Brain microvascular endothelial cell (primary cell): ENCODE measurements around the gene DEPDC5.
A peak's percentile ranks its signal among the peaks of the same experiment; 100 is the strongest.

Experiments
- DNase-seq: peaks from one replicate; pipeline ENCODE4 v3.0.0-alpha.2; 2020
- H3K27ac ChIP-seq: fragments of 250-450 bp; sonication (Bioruptor Pico); 2 replicates; pipeline ENCODE4 v1.5.1; 2020; ENCODE audit warnings: mild to moderate bottlenecking, moderate library complexity
- H3K27me3 ChIP-seq: fragments of 250-450 bp; sonication (Bioruptor Pico); replicated peaks from 2 replicates; pipeline ENCODE4 v1.5.1; 2020; ENCODE audit warnings: mild to moderate bottlenecking
- H3K36me3 ChIP-seq: fragments of 250-450 bp; sonication (Bioruptor Pico); replicated peaks from 2 replicates; pipeline ENCODE4 v1.5.1; 2020; ENCODE audit warnings: mild to moderate bottlenecking
- H3K4me3 ChIP-seq: 2 replicates; pipeline ENCODE4 v1.5.1; 2011; ENCODE audit warnings: low read depth, mild to moderate bottlenecking, control low read depth, low read length, moderate library complexity
- CTCF ChIP-seq: IDR thresholded peaks from 2 replicates; pipeline ENCODE4 v1.5.1; 2011; ENCODE audit warnings: low read depth, mild to moderate bottlenecking, moderate library complexity, low read length, control low read depth, inconsistent platforms; ENCODE audit errors: missing control alignments
- in situ Hi-C: cut with HindIII; loops from 2 replicates; pipeline ENCODE4 v1.10.0; 2017; ENCODE audit warnings: low sequenced_read_pairs, low pct_ligation_motif_present

The DEPDC5 gene

GRCh38 chr22:31937341-31937740, 183.5 kb downstream of the DEPDC5 start:
- DNase-seq: no peak
- no peak overlapping the region for H3K27ac ChIP-seq
- in situ Hi-C loops: no loop called here
- no peak for TF ChIP-seq CTCF
- no peak overlapping the region for H3K4me3 ChIP-seq
- H3K27me3 ChIP-seq: no peaks in the 10 kb centered on the region
- no peaks in the 10 kb centered on the region for H3K36me3 ChIP-seq

- in situ Hi-C loops: no loop called here
- no peaks in the 10 kb centered on the region for H3K27me3 ChIP-seq
- no peaks in the 10 kb centered on the region for H3K36me3 ChIP-seq
- no peak overlapping the region for H3K4me3 ChIP-seq
- DNase-seq: no peak
- H3K27ac ChIP-seq: no peak overlapping the region
- TF ChIP-seq CTCF: no peak
These were observed 184.5 kb downstream of the DEPDC5 start for GRCh38 chr22:31938296-31938695.

GRCh38 chr22:31940506-31940905, 186.7 kb downstream of the DEPDC5 start:
- no peak for DNase-seq
- H3K27me3 ChIP-seq: no peaks in the 10 kb centered on the region
- in situ Hi-C loops: no loop called here
- H3K27ac ChIP-seq: no peak overlapping the region
- no peaks in the 10 kb centered on the region for H3K36me3 ChIP-seq
- no peak for TF ChIP-seq CTCF
- no peak overlapping the region for H3K4me3 ChIP-seq

- DNase-seq: no peak
- no peak for TF ChIP-seq CTCF
- Histone ChIP-seq H3K27ac (no peak overlapping the region), H3K27me3 (no peaks in the 10 kb centered on the region), H3K4me3 (no peak overlapping the region), H3K36me3 (peaks cover 2% of the 10 kb centered on the region)
- in situ Hi-C loops: no loop called here
These were observed 188.3 kb downstream of the DEPDC5 start for GRCh38 chr22:31942091-31942490.

GRCh38 chr22:31943206-31943977, 189.6 kb downstream of the DEPDC5 start:
- TF ChIP-seq CTCF: no peak
- H3K27ac ChIP-seq: peak overlapping the region; percentile 76
- no peaks in the 10 kb centered on the region for H3K27me3 ChIP-seq
- DNase-seq: no peak
- peak overlapping the region; percentile 65 for H3K4me3 ChIP-seq
- in situ Hi-C loops: no loop called here
- peaks cover 9% of the 10 kb centered on the region for H3K36me3 ChIP-seq

- Histone ChIP-seq H3K27me3 (no peaks in the 10 kb centered on the region), H3K36me3 (peaks cover 10% of the 10 kb centered on the region), H3K27ac (peak within 1 kb of the TSS; percentile 76), H3K4me3 (peak within 1 kb of the TSS; percentile 73)
- no peak for TF ChIP-seq CTCF
- in situ Hi-C loops: no loop called here
- DNase-seq: peak; percentile 88
These were observed 190.3 kb downstream of the DEPDC5 start, which contains the start of gene YWHAH for GRCh38 chr22:31943978-31944699. Gene YWHAH (plus strand): TSS chr22:31944535. CDS start chr22:31944734, 199 bp downstream.
